GM19099 (cell line): ENCODE measurements around the gene SPINK2.

Source experiments
- POLR2A ChIP-seq: IDR thresholded peaks from 3 replicates; pipeline ENCODE4 v1.6.1; 2011; ENCODE audit warnings: low read depth; ENCODE audit not compliant: insufficient read length; ENCODE audit errors: extremely low read depth

The SPINK2 gene

GRCh38 chr4:56782019-56782418 lies 39.5 kb downstream of the SPINK2 start:
- TF ChIP-seq POLR2A = no peak

GRCh38 chr4:56773346-56773745 lies 48.2 kb downstream of the SPINK2 start:
- no peak for TF ChIP-seq POLR2A

- no peak for TF ChIP-seq POLR2A
Measured at GRCh38 chr4:56772134-56772533, 49.4 kb downstream of the SPINK2 start.

- no peak for TF ChIP-seq POLR2A
Measured at GRCh38 chr4:56768763-56769162, 52.7 kb downstream of the SPINK2 start.

GRCh38 chr4:56768316-56768715 lies 53.2 kb downstream of the SPINK2 start:
- no peak for TF ChIP-seq POLR2A

GRCh38 chr4:56767567-56767966 lies 53.9 kb downstream of the SPINK2 start:
- no peak for TF ChIP-seq POLR2A

GRCh38 chr4:56764775-56765174 lies 56.7 kb downstream of the SPINK2 start:
- TF ChIP-seq POLR2A = no peak

- TF ChIP-seq POLR2A = no peak
Measured at GRCh38 chr4:56764223-56764622, 57.3 kb downstream of the SPINK2 start.

- no peak for TF ChIP-seq POLR2A
Measured at GRCh38 chr4:56762484-56763250, 58.8 kb downstream of the SPINK2 start.

- TF ChIP-seq POLR2A = no peak
Measured at GRCh38 chr4:56760183-56760582, 61.3 kb downstream of the SPINK2 start.
